Mucosa of rectum (tissue), 2 donors: Measurements from ENCODE around the gene NMT2.

Source experiments
- H3K27ac ChIP-seq, 2 donors: one replicate each; pipeline ENCODE4 v1.7.0; 2013; ENCODE audit warnings: inconsistent platforms in 2 of 2, low read depth in 2 of 2, low read length in 2 of 2
- H3K27me3 ChIP-seq, 2 donors: one replicate each; pipeline ENCODE4 v1.7.0; 2013; ENCODE audit warnings: low read length in 2 of 2; ENCODE audit not compliant: control insufficient read depth in 2 of 2, insufficient read depth in 2 of 2
- H3K36me3 ChIP-seq, 2 donors: one replicate each; pipeline ENCODE4 v1.7.0; 2013; ENCODE audit warnings: low read length in 2 of 2; ENCODE audit not compliant: control insufficient read depth in 2 of 2, insufficient read depth in 2 of 2
- H3K4me1 ChIP-seq, 2 donors: one replicate each; pipeline ENCODE4 v1.7.0; 2013; ENCODE audit warnings: low read length in 2 of 2, mild to moderate bottlenecking in 1 of 2; ENCODE audit not compliant: control insufficient read depth in 2 of 2, insufficient read depth in 2 of 2
- H3K4me3 ChIP-seq, 2 donors: one replicate each; pipeline ENCODE4 v1.7.0; 2013; ENCODE audit warnings: low read length in 2 of 2
- H3K9ac ChIP-seq, 2 donors: one replicate each; pipeline ENCODE4 v1.7.0; 2013; ENCODE audit warnings: low read length in 2 of 2, low read depth in 1 of 2, mild to moderate bottlenecking in 1 of 2
- H3K9me3 ChIP-seq, 2 donors: one replicate each; pipeline ENCODE4 v1.7.0; 2013; ENCODE audit warnings: low read length in 2 of 2; ENCODE audit not compliant: control insufficient read depth in 2 of 2
- donor health status: healthy.
- donor health status: Normal muscosa, but diverticular disease.

The NMT2 gene

GRCh38 chr10:15099886-15100285, 68.6 kb downstream of the NMT2 start:
- Histone ChIP-seq H3K4me3 (no peak overlapping the region), H3K4me1 (peaks cover 23 to 25% of the 10 kb centered on the region in 2 donors), H3K36me3 (peaks cover 13 to 26% of the 10 kb centered on the region in 2 donors), H3K27ac (no peak overlapping the region), H3K27me3 (no peaks in the 10 kb centered on the region), H3K9ac (no peak overlapping the region), H3K9me3 (no peaks in the 10 kb centered on the region)

DNA sequence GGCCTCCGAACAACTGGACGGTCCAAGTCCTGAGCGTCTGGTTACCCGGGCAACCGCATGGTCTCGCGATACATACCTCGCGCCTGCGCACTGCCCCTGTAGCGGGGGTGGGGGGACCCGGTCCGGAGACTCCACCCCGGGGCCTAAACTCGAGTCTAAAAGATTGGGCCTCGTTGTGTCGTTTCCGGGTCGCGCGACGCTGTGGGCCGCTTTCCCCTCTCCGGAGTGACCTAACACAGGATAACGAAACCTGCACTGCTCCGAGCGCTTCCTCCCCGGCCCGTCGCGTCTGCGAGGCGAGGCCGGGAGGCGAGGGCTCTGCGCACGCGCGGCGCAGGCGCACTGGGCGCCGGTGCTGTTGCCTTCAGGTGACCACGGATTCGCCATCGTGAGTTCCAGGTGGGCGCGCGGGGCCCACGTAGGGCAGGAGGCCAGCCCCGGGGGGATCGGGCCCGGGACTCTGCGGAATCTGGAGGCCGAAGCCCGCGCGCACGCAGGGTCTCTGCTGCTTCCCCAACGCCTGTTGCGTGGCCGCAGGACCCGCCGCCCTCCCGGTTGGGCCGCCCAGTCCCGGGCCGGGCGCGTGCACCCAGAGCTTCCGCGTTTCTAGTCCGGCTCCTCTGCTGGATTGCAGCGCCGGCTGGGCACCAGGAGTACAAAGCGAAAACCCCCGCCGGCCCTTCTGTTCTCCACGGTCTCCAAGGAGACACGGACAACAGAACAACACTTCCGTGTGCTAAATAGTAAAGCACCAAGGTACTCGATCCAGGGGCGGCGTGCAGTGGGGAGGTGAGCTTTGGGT, 71.3 kb downstream of the NMT2 start, which contains the start of gene RPP38:
TSS of gene RPP38 (plus strand) at position 345 of the 802 bp plus-strand sequence. CDS start 5,960 bp downstream, outside the sequence.
- peaks cover 2 to 4% of the 10 kb centered on the region in 2 donors for H3K36me3 ChIP-seq
- no peaks in the 10 kb centered on the region for H3K9me3 ChIP-seq
- H3K4me1 ChIP-seq, result peaks cover 23 to 25% of the 10 kb centered on the region in 2 donors
- peak within 1 kb of the TSS; percentile 88 to 93 for H3K9ac ChIP-seq
- H3K4me3 ChIP-seq, result peak within 1 kb of the TSS; percentile 92 to 94
- H3K27ac ChIP-seq, result peak within 1 kb of the TSS; percentile 97 to 99
- no peaks in the 10 kb centered on the region for H3K27me3 ChIP-seq

DNA sequence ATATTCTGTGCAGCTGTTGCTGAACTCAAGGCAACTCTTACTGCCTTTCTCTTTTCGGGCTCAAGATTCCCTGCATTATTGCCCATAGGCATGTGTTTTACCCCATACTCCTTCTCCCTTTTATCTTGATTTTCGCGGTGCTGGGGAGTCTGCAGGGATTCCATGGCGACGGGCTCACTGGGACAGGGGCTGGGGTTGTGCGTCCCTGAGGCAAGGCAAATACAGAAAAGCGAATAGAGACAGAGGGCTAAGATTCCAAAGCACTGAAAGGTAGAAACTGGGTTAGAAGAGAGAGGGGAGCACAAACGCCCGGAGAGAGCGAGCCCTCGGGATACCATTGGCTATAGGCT, 71.9 kb downstream of the NMT2 start:
- H3K9ac ChIP-seq, result peak overlapping the region; percentile 88 to 93
- H3K4me1 ChIP-seq, result peaks cover 23 to 25% of the 10 kb centered on the region in 2 donors

DNA sequence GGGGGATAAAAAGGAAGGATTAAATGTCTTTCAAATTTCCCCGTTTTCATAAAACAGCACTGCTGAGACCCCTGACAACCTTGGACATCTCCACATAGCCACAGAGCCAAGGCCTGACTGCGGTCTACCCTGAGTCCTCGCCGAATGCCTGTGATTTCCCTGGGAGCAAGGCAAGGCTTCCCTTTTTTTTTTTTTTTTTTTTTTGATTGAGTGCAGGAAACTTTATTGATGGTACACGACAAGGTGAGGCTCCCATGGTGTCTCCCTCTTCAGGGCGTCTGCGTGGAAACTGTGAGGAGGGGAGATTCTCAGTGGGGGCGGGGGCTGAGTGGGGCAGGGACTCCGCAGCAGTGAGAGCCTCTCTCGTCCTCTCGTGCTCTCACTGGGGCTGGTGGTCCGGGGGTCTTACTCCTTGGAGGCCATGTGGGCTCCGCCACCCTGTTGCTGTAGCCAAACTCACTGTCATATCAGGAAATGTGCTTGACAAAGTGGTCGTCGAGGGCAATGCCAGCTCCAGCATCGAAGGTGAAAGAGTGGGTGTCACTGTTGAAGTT, 75.6 kb downstream of the NMT2 start:
- no peak overlapping the region for H3K27ac ChIP-seq
- H3K9me3 ChIP-seq, result no peaks in the 10 kb centered on the region
- H3K36me3 ChIP-seq, result no peaks in the 10 kb centered on the region
- no peak overlapping the region for H3K4me3 ChIP-seq
- no peak overlapping the region for H3K9ac ChIP-seq
- H3K4me1 ChIP-seq, result peaks cover 7 to 12% of the 10 kb centered on the region in 2 donors
- H3K27me3 ChIP-seq, result no peaks in the 10 kb centered on the region

More for the DNA sequence above, 71.9 kb downstream of the NMT2 start:
- Histone ChIP-seq H3K9me3 (no peaks in the 10 kb centered on the region), H3K27me3 (no peaks in the 10 kb centered on the region), H3K27ac (peak overlapping the region in 1 of 2 donors; percentile 97), H3K36me3 (peaks cover 0 to 2% of the 10 kb centered on the region in 2 donors), H3K4me3 (peak overlapping the region; percentile 92 to 94)

- no peaks in the 10 kb centered on the region for H3K27me3 ChIP-seq
- H3K9me3 ChIP-seq, result no peaks in the 10 kb centered on the region
- H3K4me1 ChIP-seq, result peaks cover 3 to 8% of the 10 kb centered on the region in 2 donors
- no peak overlapping the region for H3K9ac ChIP-seq
- H3K27ac ChIP-seq, result no peak overlapping the region
- no peaks in the 10 kb centered on the region for H3K36me3 ChIP-seq
- no peak overlapping the region for H3K4me3 ChIP-seq
These were observed 77.1 kb downstream of the NMT2 start for GRCh38 chr10:15091418-15091817.

DNA sequence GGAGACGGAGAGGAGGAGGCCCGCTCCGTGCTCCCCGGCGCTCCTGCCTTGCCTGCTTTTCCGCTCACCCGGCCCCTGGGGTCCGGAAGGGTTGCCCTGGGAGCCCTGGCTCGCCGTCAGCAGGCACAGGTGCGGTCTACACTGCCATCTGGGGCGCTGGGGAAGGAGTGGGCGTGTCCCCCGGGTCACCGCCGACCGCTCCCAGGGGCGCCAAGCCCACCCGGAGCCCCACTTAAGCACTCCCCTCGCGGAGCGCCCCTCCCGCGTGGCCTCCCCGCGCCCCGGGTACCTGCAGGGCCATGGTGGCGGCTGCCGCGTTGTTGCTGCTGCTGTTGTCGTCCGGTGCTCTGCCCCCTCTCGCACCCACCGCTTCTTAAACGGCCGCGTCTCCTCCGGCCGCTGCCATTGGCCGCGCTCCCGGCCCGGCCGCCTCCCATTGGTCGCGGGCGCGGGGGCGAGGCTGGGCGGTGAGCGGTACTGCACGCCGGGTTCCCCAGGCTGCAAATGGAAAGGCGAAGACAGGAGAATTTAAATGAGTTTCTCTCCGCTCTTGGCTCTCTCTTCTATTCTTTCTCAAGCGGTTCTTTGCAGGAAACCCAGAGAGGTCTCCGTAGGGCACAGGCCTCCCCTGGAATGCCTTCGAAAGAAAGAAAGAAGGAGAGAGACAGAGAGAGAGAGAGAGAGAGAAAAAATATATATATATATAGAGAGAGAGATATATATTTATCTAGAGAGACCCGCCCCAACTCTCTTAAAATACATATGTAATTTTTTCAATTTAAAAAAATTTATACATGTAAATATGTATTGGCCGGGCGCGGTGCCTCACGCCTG, 79.8 kb downstream of the NMT2 start, which contains the start of gene ACBD7:
TSS of gene ACBD7 (minus strand) at position 349 of the 834 bp plus-strand sequence. CDS start at position 301, 48 bp downstream.
- Histone ChIP-seq H3K36me3 (no peaks in the 10 kb centered on the region), H3K27ac (no peak within 1 kb of the TSS), H3K4me1 (peaks cover 6% of the 10 kb centered on the region in 2 donors), H3K27me3 (no peaks in the 10 kb centered on the region), H3K4me3 (peak within 1 kb of the TSS; percentile 65 to 71), H3K9me3 (no peaks in the 10 kb centered on the region), H3K9ac (peak within 1 kb of the TSS in 1 of 2 donors; percentile 53)

DNA sequence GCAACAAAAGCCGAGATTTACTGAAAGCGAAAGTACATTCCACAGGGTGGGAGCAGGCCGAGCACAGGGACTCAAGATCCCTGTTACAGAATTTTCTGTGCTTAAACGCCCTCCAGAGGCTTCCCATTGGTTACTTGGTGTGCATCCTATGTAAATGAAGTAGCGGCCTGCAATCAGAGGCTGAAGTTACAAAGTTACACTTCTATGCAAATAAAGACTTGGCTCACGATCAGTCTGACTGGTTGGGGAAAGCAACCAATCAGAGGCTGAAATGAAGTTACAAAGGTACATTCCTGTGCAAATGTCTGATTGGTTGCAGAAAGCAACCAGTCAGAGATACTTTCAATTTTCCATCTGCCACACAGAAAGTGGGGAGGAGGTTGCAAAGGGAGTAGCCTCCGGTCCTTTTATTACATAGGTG, 84.0 kb downstream of the NMT2 start:
- Histone ChIP-seq H3K36me3 (no peaks in the 10 kb centered on the region), H3K4me3 (peak overlapping the region; percentile 61 to 65), H3K9me3 (no peaks in the 10 kb centered on the region), H3K4me1 (peaks cover 6% of the 10 kb centered on the region in 2 donors), H3K9ac (peak overlapping the region in 1 of 2 donors; percentile 18), H3K27ac (no peak overlapping the region), H3K27me3 (no peaks in the 10 kb centered on the region)

DNA sequence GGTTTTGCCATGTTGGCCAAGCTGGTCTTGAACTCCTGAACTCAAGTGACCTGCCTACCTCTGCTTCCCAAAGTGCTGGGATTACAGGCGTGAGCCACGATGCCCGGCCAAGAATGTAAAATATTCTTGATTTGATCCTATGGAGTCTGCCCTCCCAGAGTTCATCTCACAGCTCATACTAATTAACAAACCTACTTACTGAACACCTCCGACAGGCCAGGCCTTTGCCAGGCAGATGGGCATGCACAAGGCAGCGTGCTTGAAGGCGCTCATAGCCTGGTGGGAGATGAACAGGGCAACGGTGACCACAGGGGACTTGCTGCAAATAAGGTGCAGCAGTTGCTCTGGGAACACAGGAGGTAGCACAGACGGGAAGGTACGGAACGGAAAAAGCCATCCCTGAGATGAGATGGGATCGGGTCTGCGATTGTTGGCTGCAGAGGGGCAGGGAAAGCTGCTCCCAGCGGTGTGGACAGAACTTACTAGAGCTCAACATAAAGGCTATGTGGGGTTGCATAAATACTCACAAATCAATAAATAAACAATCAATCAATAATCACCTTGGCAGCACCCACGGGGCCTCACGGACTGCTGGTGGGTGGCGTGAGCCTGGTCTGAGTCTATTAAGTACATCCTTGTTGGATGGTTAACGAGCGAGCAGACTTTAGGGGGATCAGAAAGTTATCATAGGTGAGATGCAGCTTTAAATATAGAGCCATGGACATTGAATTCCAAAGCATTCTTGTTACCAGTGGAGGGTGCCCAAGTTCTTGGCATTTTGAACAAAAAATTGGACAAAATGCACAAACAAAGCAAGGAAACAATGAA, 84.6 kb downstream of the NMT2 start:
- H3K4me3 ChIP-seq, result peak overlapping the region; percentile 61 to 65
- no peak overlapping the region for H3K27ac ChIP-seq
- H3K9ac ChIP-seq, result peak overlapping the region; percentile 18 to 20
- no peaks in the 10 kb centered on the region for H3K27me3 ChIP-seq
- H3K4me1 ChIP-seq, result peaks cover 6% of the 10 kb centered on the region in 2 donors
- no peaks in the 10 kb centered on the region for H3K9me3 ChIP-seq
- H3K36me3 ChIP-seq, result no peaks in the 10 kb centered on the region

DNA sequence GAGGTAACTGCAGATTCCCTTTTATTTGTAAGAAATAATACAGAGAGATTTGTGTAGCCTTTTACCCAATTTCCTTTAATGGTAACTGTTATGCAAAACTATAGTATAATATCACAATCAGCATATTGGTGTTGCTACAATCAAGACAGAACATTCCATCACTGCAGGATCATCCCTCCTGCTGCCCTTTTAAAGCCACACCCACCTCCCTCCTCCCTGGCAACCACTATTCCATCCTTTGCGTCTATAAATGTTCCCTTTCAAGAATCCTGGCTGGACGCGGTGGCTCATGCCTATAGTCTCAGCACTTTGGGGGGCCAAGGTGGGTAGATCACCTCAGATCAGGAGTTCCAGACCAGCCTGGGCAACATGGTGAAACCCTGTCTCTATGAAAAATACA, 93.1 kb downstream of the NMT2 start:
- no peak overlapping the region for H3K27ac ChIP-seq
- H3K36me3 ChIP-seq, result no peaks in the 10 kb centered on the region
- no peaks in the 10 kb centered on the region for H3K4me1 ChIP-seq
- H3K9me3 ChIP-seq, result no peaks in the 10 kb centered on the region
- no peak overlapping the region for H3K4me3 ChIP-seq
- H3K27me3 ChIP-seq, result no peaks in the 10 kb centered on the region
- no peak overlapping the region for H3K9ac ChIP-seq
